ENCODE measurements around the gene AKAP9. TPM values are rescaled to one million over a fixed set of nuclear protein-coding genes. Genes with fewer than 3 reads are reported as not detected.
"Not testable (repeated sequence)": the region's sequence is repeated elsewhere in the genome, so short reads cannot be mapped to it uniquely, and the experiment has no call there.

Gene AKAP9
- total and polyA plus RNA-seq, 3 donors from 2014 or later, result 6.7 to 69.0 (median 67.3) TPM

DNA sequence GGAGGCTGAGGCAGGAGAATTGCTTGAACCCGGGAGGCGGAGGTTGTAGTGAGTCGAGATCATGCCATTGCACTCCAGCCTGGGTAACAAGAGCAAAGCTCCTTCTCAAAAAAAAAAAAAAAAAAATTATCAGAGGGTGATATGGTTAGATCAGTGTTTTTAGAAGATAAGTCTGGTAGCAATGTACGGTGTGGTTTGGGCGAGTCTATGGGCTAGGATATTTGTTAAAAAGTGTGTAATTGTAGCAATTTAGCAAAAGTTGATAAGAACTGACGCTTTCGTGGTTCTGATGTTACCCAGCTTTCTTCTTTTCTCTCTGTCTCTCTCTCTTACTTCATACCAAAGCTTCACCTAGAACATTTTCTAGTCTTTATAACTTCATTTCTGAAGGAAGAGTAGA, 200.5 kb downstream of the AKAP9 start:
- Histone ChIP-seq H3K4me3 (no peak overlapping the region), H3K9me3 (no peaks in the 10 kb centered on the region), H3K27me3 (no peaks in the 10 kb centered on the region), H3K36me3 (ENCODE audit: low read depth, missing control alignments) (no peaks in the 10 kb centered on the region), H3K4me1 (no peaks in the 10 kb centered on the region), H3K27ac (no peak overlapping the region)
- WGBS, 2 donors, result 70 to 83% methylated on average over 7 of the region's 7 CpGs
- intact Hi-C loops (cut with DNase I; ENCODE audit: low total_unique reads), result no loop called here
- TF ChIP-seq, protein P1, sequence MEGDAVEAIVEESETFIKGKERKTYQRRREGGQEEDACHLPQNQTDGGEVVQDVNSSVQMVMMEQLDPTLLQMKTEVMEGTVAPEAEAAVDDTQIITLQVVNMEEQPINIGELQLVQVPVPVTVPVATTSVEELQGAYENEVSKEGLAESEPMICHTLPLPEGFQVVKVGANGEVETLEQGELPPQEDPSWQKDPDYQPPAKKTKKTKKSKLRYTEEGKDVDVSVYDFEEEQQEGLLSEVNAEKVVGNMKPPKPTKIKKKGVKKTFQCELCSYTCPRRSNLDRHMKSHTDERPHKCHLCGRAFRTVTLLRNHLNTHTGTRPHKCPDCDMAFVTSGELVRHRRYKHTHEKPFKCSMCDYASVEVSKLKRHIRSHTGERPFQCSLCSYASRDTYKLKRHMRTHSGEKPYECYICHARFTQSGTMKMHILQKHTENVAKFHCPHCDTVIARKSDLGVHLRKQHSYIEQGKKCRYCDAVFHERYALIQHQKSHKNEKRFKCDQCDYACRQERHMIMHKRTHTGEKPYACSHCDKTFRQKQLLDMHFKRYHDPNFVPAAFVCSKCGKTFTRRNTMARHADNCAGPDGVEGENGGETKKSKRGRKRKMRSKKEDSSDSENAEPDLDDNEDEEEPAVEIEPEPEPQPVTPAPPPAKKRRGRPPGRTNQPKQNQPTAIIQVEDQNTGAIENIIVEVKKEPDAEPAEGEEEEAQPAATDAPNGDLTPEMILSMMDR (IDR thresholded peaks at IDR 0.05), result no peak
- no peak for TF ChIP-seq POLR2A (IDR thresholded peaks at IDR 0.05)
- no peak for DNase-seq

DNA sequence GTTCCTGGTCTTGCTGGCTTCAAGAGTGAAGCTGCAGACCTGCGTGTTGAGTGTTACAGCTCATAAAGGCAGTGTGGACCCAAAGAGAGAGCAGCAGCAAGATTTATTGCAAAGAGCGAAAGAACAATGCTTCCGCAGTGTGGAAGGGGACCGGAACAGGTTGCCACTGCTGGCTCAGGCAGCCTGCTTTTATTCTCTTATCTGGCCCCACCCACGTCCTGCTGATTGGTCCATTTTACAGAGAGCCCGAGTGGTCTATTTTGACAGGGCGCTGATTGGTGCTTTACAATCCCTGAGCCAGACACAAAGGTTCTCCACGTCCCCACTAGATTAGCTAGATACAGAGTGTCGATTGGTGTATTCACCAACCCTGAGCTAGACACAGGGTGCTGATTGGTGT, 202.1 kb downstream of the AKAP9 start:
- H3K27me3 ChIP-seq; H3K4me1 ChIP-seq; intact Hi-C loops (cut with DNase I; ENCODE audit: low total_unique reads); H3K9me3 ChIP-seq; H3K27ac ChIP-seq; H3K36me3 ChIP-seq (ENCODE audit: low read depth, missing control alignments): not testable (repeated sequence)
- 68 to 76% methylated on average over 9 of the region's 9 CpGs for WGBS, 2 donors
- DNase-seq, result peak; percentile 61
- peak overlapping the region; percentile 15 to 45 for H3K4me3 ChIP-seq

DNA sequence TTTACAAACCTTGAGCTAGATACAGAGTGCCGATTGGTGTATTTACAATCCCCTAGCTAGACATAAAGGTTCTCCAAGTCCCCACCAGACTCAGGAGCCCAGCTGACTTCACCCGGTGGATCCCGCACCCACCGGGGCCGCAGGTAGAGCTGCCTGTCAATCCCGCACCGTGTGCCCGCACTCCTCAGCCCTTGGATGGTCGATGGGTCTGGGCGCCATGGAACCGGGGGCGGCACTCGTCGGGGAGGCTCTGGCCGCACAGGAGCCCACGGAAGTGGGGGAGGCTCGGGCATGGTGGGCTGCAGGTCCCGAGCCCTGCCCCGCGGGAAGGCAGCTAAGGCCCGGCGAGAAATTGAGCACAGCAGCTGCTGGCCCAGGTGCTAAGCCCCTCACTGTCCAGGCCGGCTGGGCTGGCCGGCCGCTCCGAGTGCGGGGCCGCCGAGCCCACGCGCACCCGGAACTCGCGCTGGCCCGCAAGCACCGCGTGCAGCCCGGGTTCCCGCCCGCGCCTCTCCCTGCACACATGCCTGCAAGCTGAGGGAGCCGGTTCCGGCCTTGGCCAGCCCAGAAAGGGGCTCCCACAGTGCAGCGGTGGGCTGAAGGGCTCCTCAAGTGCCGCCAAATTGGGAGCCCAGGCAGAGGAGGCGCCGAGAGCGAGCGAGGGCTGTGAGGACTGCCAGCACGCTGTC, 202.7 kb downstream of the AKAP9 start:
- H3K27me3 ChIP-seq; H3K27ac ChIP-seq; H3K4me1 ChIP-seq; H3K36me3 ChIP-seq (ENCODE audit: low read depth, missing control alignments); H3K9me3 ChIP-seq; DNase-seq; intact Hi-C loops (cut with DNase I; ENCODE audit: low total_unique reads): not testable (repeated sequence)
- 79 to 82% methylated on average over 7 to 50 of the region's 50 CpGs for WGBS, 2 donors
- peak overlapping the region; percentile 15 to 45 for H3K4me3 ChIP-seq

DNA sequence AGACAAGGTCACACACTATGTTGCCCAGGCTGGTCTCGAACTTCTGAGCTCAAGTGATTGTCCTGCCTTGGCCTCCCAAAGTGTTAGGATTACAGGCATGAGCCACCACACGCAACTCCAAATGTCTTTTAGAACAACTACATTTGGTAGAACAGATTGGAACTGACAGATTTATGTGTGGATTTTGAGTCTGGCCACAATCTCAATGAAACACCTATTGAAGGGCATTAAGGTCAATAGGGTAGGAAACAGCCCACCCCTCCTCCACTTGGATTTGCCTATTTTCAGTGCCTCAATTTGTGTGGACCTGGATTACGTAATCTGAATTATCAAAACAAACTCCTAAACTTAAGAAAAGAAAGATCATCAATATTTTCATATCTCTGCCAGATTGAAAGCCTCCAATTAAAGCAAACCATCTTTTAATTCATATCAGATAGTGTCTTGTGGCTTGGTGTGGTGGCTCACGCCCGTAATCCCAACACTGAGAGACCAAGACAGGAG, 209.1 kb downstream of the AKAP9 start:
- WGBS, 2 donors, result 86 to 89% methylated on average over 5 of the region's 5 CpGs
- no peaks in the 10 kb centered on the region for H3K4me1 ChIP-seq
- H3K9me3 ChIP-seq, result no peaks in the 10 kb centered on the region
- no peaks in the 10 kb centered on the region for H3K36me3 ChIP-seq (ENCODE audit: low read depth, missing control alignments)
- H3K4me3 ChIP-seq, result no peak overlapping the region
- H3K27ac ChIP-seq, result no peak overlapping the region
- no peak for DNase-seq
- TF ChIP-seq, protein P1 (IDR thresholded peaks at IDR 0.05), result no peak
- no peak for TF ChIP-seq POLR2A (IDR thresholded peaks at IDR 0.05)
- intact Hi-C loops (cut with DNase I; ENCODE audit: low total_unique reads), result no loop called here
- no peaks in the 10 kb centered on the region for H3K27me3 ChIP-seq

DNA sequence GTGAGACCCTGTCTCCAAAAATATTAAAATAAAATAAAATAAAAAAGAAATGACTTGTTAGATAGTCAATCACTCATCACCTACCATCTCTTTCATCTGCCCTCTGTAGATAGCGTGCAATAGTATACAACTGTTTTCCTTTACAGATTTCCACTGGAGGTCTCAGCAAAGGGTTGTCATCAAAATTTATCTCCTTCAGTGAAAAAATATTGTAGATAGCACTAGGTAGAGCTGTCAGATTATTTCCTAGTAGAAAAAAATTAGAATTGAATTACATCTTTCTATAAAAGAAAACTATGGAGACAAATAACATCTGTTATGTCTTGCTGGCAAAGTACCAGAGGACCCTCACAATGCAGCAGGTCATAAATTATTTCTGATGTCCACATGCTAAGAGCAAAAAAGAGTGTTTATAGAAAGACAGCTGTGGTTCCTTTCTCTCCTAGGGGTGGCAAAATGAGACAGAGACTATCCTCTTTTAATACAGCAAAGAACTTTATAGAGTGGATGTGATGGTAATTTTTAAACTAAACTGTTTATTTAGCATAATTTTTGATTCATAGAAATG, 209.9 kb downstream of the AKAP9 start:
- 93 to 96% methylated on average over 1 of the region's 1 CpG for WGBS, 2 donors
- no peaks in the 10 kb centered on the region for H3K27me3 ChIP-seq
- TF ChIP-seq, protein P1 (IDR thresholded peaks at IDR 0.05), result no peak
- TF ChIP-seq POLR2A (IDR thresholded peaks at IDR 0.05), result no peak
- H3K4me3 ChIP-seq, result no peak overlapping the region
- intact Hi-C loops (cut with DNase I; ENCODE audit: low total_unique reads), result no loop called here
- H3K4me1 ChIP-seq, result no peaks in the 10 kb centered on the region
- H3K9me3 ChIP-seq, result no peaks in the 10 kb centered on the region
- H3K36me3 ChIP-seq (ENCODE audit: low read depth, missing control alignments), result no peaks in the 10 kb centered on the region
- H3K27ac ChIP-seq, result no peak overlapping the region
- no peak for DNase-seq
